ENCODE measurements around the gene KRT71.

- TF ChIP-seq POLR2A (IDR thresholded peaks at IDR 0.05; ENCODE audit: control extremely low read depth in 1 of 2, low read depth in 2 of 2, low read length in 2 of 2) (no peak), HDAC6 (IDR thresholded peaks at IDR 0.05; ENCODE audit: low read depth, low read length) (no peak), MAFK (IDR thresholded peaks at IDR 0.05; ENCODE audit: low read depth, low read length) (no peak)
- TF ChIP-seq, protein P1, sequence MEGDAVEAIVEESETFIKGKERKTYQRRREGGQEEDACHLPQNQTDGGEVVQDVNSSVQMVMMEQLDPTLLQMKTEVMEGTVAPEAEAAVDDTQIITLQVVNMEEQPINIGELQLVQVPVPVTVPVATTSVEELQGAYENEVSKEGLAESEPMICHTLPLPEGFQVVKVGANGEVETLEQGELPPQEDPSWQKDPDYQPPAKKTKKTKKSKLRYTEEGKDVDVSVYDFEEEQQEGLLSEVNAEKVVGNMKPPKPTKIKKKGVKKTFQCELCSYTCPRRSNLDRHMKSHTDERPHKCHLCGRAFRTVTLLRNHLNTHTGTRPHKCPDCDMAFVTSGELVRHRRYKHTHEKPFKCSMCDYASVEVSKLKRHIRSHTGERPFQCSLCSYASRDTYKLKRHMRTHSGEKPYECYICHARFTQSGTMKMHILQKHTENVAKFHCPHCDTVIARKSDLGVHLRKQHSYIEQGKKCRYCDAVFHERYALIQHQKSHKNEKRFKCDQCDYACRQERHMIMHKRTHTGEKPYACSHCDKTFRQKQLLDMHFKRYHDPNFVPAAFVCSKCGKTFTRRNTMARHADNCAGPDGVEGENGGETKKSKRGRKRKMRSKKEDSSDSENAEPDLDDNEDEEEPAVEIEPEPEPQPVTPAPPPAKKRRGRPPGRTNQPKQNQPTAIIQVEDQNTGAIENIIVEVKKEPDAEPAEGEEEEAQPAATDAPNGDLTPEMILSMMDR (IDR thresholded peaks at IDR 0.05; ENCODE audit: control extremely low read depth in 1 of 3, insufficient read depth in 1 of 3, low read depth in 1 of 3, low read length in 3 of 3), result no peak
Measured at GRCh38 chr12:52580496-52580895, 27.6 kb upstream of the KRT71 start.

Measured in H1 (cell line).